OCI-LY7 (cell line): Measurements from ENCODE around the gene CYP4F2.

Experiments used
- EZH2phosphoT487 ChIP-seq: fragments of 200-600 bp; sonication (generic); IDR thresholded peaks from 2 replicates; pipeline ENCODE4 v1.6.1; 2018; ENCODE audit warnings: low read depth, borderline replicate concordance, mild to moderate bottlenecking, mixed run types, antibody characterized with exemption, low read length, moderate library complexity, mixed read lengths
- TF ChIP-seq, protein P1 (sequence below): fragments of 200-600 bp; sonication (generic); conservative IDR thresholded peaks from 2 replicates; pipeline ENCODE4 v1.5.1; 2014; ENCODE audit warnings: mild to moderate bottlenecking, antibody characterized with exemption, low read length, moderate library complexity, mixed read lengths

- TF ChIP-seq, protein P1, sequence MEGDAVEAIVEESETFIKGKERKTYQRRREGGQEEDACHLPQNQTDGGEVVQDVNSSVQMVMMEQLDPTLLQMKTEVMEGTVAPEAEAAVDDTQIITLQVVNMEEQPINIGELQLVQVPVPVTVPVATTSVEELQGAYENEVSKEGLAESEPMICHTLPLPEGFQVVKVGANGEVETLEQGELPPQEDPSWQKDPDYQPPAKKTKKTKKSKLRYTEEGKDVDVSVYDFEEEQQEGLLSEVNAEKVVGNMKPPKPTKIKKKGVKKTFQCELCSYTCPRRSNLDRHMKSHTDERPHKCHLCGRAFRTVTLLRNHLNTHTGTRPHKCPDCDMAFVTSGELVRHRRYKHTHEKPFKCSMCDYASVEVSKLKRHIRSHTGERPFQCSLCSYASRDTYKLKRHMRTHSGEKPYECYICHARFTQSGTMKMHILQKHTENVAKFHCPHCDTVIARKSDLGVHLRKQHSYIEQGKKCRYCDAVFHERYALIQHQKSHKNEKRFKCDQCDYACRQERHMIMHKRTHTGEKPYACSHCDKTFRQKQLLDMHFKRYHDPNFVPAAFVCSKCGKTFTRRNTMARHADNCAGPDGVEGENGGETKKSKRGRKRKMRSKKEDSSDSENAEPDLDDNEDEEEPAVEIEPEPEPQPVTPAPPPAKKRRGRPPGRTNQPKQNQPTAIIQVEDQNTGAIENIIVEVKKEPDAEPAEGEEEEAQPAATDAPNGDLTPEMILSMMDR = no peak
- TF ChIP-seq EZH2phosphoT487 = no peak
Observed at GRCh38 chr19:15843203-15843893, 54.5 kb downstream of the CYP4F2 start.
